K562 (cell line): ENCODE results near the gene IL20RA. TPM values are rescaled to one million over a fixed set of nuclear protein-coding genes. Genes with fewer than 3 reads are reported as not detected.

Experiments used
- GMEB1 ChIP-seq: fragments of 250-450 bp; sonication (Bioruptor Pico); IDR thresholded peaks from 2 replicates; pipeline ENCODE4 v1.4.0; 2020; ENCODE audit warnings: mild to moderate bottlenecking
- IRF1 ChIP-seq: sonication (generic); formaldehyde crosslinking; IDR thresholded peaks from 2 replicates; pipeline ENCODE4 v1.8.0; 2022; ENCODE audit warnings: missing genetic modification reagents, mild to moderate bottlenecking, borderline replicate concordance
- KAT8 ChIP-seq: fragments of 450-650 bp; IDR thresholded peaks from 2 replicates; pipeline ENCODE4 v1.6.1; 2016; ENCODE audit warnings: low read depth, mild to moderate bottlenecking
- ZFX ChIP-seq: sonication (generic); formaldehyde crosslinking; IDR thresholded peaks from 2 replicates; pipeline ENCODE4 v1.8.0; 2022; ENCODE audit warnings: mild to moderate bottlenecking, missing genetic modification reagents, moderate library complexity
- ZNF398 ChIP-seq: fragments of 250-450 bp; sonication (Bioruptor Pico); IDR thresholded peaks from 2 replicates; pipeline ENCODE4 v1.8.0; 2021; ENCODE audit warnings: moderate library complexity, mild to moderate bottlenecking, inconsistent platforms
- ZNF431 ChIP-seq: sonication (generic); formaldehyde crosslinking; IDR thresholded peaks from 2 replicates; pipeline ENCODE4 v1.8.0; 2022; ENCODE audit warnings: mild to moderate bottlenecking, missing genetic modification reagents
- polyA plus RNA-seq, 8 experiments: library from polyadenylated mRNA; depleted of rRNA in 4 of 8; stranded (reverse) in 5 of 8; unstranded in 3 of 8; fragments of >200 nt; fragmentation: Nextera tagmentation in 2 of 8; fragmentation: Illumina TruSeq in 1 of 8; extraction: Ambion mirVana in 2 of 8; extraction: Trizol in 1 of 8; gene quantifications; 2 replicates each; pipeline versions ENCODE4 v1.2.1 to v1.2.3, GENCODE V29; 2011 to 2014; ENCODE audit warnings: inconsistent platforms in 1 of 8, missing spikeins in 1 of 8
- total RNA-seq, 7 experiments: library from RNA; depleted of rRNA in 6 of 7; stranded (reverse); fragments of >200 nt in 6 of 7; fragmentation: Illumina TruSeq in 2 of 7; extraction: Trizol in 2 of 7; gene quantifications; 2 replicates each; pipeline versions ENCODE4 v1.2.1 to v1.2.3, GENCODE V29; 2011 to 2021; ENCODE audit warnings: low replicate concordance in 1 of 7
- TF ChIP-seq, protein P1 (sequence below): fragments of 250-450 bp; sonication (Bioruptor Pico); IDR thresholded peaks from 2 replicates; pipeline ENCODE4 v1.4.0; 2020
- TF ChIP-seq, protein P2 (sequence below): fragments of 250-450 bp; sonication (Bioruptor Pico); IDR thresholded peaks from 2 replicates; pipeline ENCODE4 v1.8.0; 2021; ENCODE audit warnings: borderline replicate concordance, mild to moderate bottlenecking, moderate library complexity; ENCODE audit not compliant: poor library complexity, severe bottlenecking
- TF ChIP-seq, protein P3 (sequence below): IDR thresholded peaks from 2 replicates; pipeline ENCODE4 v1.6.1; 2011; ENCODE audit not compliant: insufficient read length; ENCODE audit errors: extremely low read depth

IL20RA gene
- total and polyA plus RNA-seq, 9 of the 15 experiments (the other 6 are each of a cell fraction or from before 2014, with no cell fraction given): not detected

GRCh38 chr6:137067399-137067798 is 22.6 kb upstream of the IL20RA start (continued):
- TF ChIP-seq, protein P1, sequence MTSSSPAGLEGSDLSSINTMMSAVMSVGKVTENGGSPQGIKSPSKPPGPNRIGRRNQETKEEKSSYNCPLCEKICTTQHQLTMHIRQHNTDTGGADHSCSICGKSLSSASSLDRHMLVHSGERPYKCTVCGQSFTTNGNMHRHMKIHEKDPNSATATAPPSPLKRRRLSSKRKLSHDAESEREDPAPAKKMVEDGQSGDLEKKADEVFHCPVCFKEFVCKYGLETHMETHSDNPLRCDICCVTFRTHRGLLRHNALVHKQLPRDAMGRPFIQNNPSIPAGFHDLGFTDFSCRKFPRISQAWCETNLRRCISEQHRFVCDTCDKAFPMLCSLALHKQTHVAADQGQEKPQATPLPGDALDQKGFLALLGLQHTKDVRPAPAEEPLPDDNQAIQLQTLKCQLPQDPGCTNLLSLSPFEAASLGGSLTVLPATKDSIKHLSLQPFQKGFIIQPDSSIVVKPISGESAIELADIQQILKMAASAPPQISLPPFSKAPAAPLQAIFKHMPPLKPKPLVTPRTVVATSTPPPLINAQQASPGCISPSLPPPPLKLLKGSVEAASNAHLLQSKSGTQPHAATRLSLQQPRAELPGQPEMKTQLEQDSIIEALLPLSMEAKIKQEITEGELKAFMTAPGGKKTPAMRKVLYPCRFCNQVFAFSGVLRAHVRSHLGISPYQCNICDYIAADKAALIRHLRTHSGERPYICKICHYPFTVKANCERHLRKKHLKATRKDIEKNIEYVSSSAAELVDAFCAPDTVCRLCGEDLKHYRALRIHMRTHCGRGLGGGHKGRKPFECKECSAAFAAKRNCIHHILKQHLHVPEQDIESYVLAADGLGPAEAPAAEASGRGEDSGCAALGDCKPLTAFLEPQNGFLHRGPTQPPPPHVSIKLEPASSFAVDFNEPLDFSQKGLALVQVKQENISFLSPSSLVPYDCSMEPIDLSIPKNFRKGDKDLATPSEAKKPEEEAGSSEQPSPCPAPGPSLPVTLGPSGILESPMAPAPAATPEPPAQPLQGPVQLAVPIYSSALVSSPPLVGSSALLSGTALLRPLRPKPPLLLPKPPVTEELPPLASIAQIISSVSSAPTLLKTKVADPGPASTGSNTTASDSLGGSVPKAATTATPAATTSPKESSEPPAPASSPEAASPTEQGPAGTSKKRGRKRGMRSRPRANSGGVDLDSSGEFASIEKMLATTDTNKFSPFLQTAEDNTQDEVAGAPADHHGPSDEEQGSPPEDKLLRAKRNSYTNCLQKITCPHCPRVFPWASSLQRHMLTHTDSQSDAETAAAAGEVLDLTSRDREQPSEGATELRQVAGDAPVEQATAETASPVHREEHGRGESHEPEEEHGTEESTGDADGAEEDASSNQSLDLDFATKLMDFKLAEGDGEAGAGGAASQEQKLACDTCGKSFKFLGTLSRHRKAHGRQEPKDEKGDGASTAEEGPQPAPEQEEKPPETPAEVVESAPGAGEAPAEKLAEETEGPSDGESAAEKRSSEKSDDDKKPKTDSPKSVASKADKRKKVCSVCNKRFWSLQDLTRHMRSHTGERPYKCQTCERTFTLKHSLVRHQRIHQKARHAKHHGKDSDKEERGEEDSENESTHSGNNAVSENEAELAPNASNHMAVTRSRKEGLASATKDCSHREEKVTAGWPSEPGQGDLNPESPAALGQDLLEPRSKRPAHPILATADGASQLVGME (CRISPR knock-in tag): no peak
- TF ChIP-seq, protein P2, sequence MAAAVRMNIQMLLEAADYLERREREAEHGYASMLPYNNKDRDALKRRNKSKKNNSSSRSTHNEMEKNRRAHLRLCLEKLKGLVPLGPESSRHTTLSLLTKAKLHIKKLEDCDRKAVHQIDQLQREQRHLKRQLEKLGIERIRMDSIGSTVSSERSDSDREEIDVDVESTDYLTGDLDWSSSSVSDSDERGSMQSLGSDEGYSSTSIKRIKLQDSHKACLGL (CRISPR knock-in tag): no peak
- TF ChIP-seq, protein P3, sequence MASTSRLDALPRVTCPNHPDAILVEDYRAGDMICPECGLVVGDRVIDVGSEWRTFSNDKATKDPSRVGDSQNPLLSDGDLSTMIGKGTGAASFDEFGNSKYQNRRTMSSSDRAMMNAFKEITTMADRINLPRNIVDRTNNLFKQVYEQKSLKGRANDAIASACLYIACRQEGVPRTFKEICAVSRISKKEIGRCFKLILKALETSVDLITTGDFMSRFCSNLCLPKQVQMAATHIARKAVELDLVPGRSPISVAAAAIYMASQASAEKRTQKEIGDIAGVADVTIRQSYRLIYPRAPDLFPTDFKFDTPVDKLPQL: no peak
- TF ChIP-seq ZNF398 (CRISPR knock-in tag): no peak
- TF ChIP-seq KAT8: no peak
- no peak for TF ChIP-seq ZFX (CRISPR knock-in tag)
- TF ChIP-seq GMEB1 (CRISPR knock-in tag): no peak
- no peak for TF ChIP-seq ZNF431
- TF ChIP-seq IRF1 (CRISPR knock-in tag): no peak
